ENCODE data around the gene USP7. TPM values are rescaled to one million over a fixed set of nuclear protein-coding genes. Genes with fewer than 3 reads are reported as not detected.
A peak's percentile ranks its signal among the peaks of the same experiment; 100 is the strongest.
"Not testable (repeated sequence)": the region's sequence is repeated elsewhere in the genome, so short reads cannot be mapped to it uniquely, and the experiment has no call there.

The USP7 gene
- total and polyA plus RNA-seq, 10 of the 15 experiments (the other 5 are each of a cell fraction or from before 2014, with no cell fraction given) = 16.2 to 133 (median 60.5) TPM

GRCh38 chr16:8846401-8846932, 117.2 kb downstream of the USP7 start:
- ChIA-PET SMC1A (ENCODE audit: uncharacterized antibody, unreplicated experiment) (no interaction called here), POLR2A (interaction anchor here (0.6 to 1.1 kb wide), 2 partner anchors 21 to 204 kb away, joined by 3 to 4 read pairs; no protein-coding TSS in a partner anchor), RAD21 (ENCODE audit: unreplicated experiment) (no interaction called here), CTCF (no interaction called here)
- TF ChIP-seq POLR2A (IDR thresholded peaks at IDR 0.05; ENCODE audit: low read depth, low read length) (0 out of 2 replicates have a peak, but pooled peaks have one; percentile 40), SMAD5 (IDR thresholded peaks at IDR 0.05; ENCODE audit: low read depth) (no peak)
- Histone ChIP-seq H2AFZ (ENCODE audit: control insufficient read depth, low read depth, low read length) (no peak overlapping the region), H3K79me2 (ENCODE audit: control insufficient read depth, insufficient read depth, low read length) (no peaks in the 10 kb centered on the region), H3K9me3 (replicated peaks; ENCODE audit: control insufficient read depth, insufficient read depth, low read length) (no peaks in the 10 kb centered on the region), H3K36me3 (ENCODE audit: control insufficient read depth in 2 of 2, insufficient read depth in 2 of 2, low read length in 1 of 2) (peaks cover 34% of the 10 kb centered on the region in 2 experiments), H3K4me3 (no peak overlapping the region), H3K27ac (ENCODE audit: control insufficient read depth, insufficient read depth) (no peak overlapping the region), H3K27me3 (replicated peaks in 1 of 2; ENCODE audit: control insufficient read depth in 2 of 2, insufficient read depth in 2 of 2, low read length in 1 of 2) (no peaks in the 10 kb centered on the region), H3K9ac (ENCODE audit: control insufficient read depth, insufficient read depth, low read length) (no peak overlapping the region), H3K4me1 (ENCODE audit: control insufficient read depth, insufficient read depth, low read length) (no peaks in the 10 kb centered on the region; the same call in 1 of the 2 replicates), H3K4me2 (ENCODE audit: control insufficient read depth, insufficient read depth) (no peak overlapping the region), H4K20me1 (ENCODE audit: control insufficient read depth, insufficient read depth) (no peaks in the 10 kb centered on the region; the same call in none of the 2 replicates)
- in situ Hi-C loops (cut with MboI) (no loop called here), intact Hi-C loops (cut with micrococcal nuclease; ENCODE audit: unreplicated experiment) (no loop called here)
- ATAC-seq (no peak), FAIRE-seq (no peak), DNase-seq (ENCODE audit: low read depth, low spot score) (no peak)
- BruUV-seq (replicated peaks) = no TSS peak
- WGBS (ENCODE audit: insufficient coverage, insufficient replicate concordance, low lambda C conversion rate, missing lambda C conversion rate) = 93% methylated on average over 10 of the region's 10 CpGs

- DNase-seq (ENCODE audit: low read depth, low spot score) (no peak), ATAC-seq (no peak), FAIRE-seq (no peak)
- Histone ChIP-seq H3K9ac (ENCODE audit: control insufficient read depth, insufficient read depth, low read length) (no peak overlapping the region), H3K4me1 (ENCODE audit: control insufficient read depth, insufficient read depth, low read length) (no peaks in the 10 kb centered on the region; the same call in 1 of the 2 replicates), H2AFZ (ENCODE audit: control insufficient read depth, low read depth, low read length) (no peak overlapping the region), H3K79me2 (ENCODE audit: control insufficient read depth, insufficient read depth, low read length) (no peaks in the 10 kb centered on the region), H3K27me3 (replicated peaks in 1 of 2; ENCODE audit: control insufficient read depth in 2 of 2, insufficient read depth in 2 of 2, low read length in 1 of 2) (no peaks in the 10 kb centered on the region), H3K36me3 (ENCODE audit: control insufficient read depth in 2 of 2, insufficient read depth in 2 of 2, low read length in 1 of 2) (peaks cover 34 to 35% of the 10 kb centered on the region in 2 experiments), H3K4me3 (no peak overlapping the region), H4K20me1 (ENCODE audit: control insufficient read depth, insufficient read depth) (no peaks in the 10 kb centered on the region; the same call in none of the 2 replicates), H3K9me3 (replicated peaks; ENCODE audit: control insufficient read depth, insufficient read depth, low read length) (no peaks in the 10 kb centered on the region), H3K27ac (ENCODE audit: control insufficient read depth, insufficient read depth) (no peak overlapping the region), H3K4me2 (ENCODE audit: control insufficient read depth, insufficient read depth) (no peak overlapping the region)
- WGBS (ENCODE audit: insufficient coverage, insufficient replicate concordance, low lambda C conversion rate, missing lambda C conversion rate) = 95% methylated on average over 7 of the region's 7 CpGs
- RAD21 ChIA-PET (ENCODE audit: unreplicated experiment) = no interaction called here
- intact Hi-C loops (cut with micrococcal nuclease; ENCODE audit: unreplicated experiment) (no loop called here), in situ Hi-C loops (cut with MboI) (no loop called here)
- TF ChIP-seq POLR2A (IDR thresholded peaks at IDR 0.05; ENCODE audit: low read depth, low read length) (0 out of 2 replicates have a peak, but pooled peaks have one; percentile 5), CBFB (IDR thresholded peaks at IDR 0.05; ENCODE audit: low read depth) (no peak)
- POLR2A ChIA-PET = no interaction called here
- CTCF ChIA-PET = no interaction called here
- SMC1A ChIA-PET (ENCODE audit: uncharacterized antibody, unreplicated experiment) = no interaction called here
- no TSS peak for BruUV-seq (replicated peaks)
Measured at GRCh38 chr16:8845699-8846298, 117.9 kb downstream of the USP7 start.

- H3K4me2 ChIP-seq (ENCODE audit: control insufficient read depth, insufficient read depth); H4K20me1 ChIP-seq (ENCODE audit: control insufficient read depth, insufficient read depth); SMC1A ChIA-PET (ENCODE audit: uncharacterized antibody, unreplicated experiment); H2AFZ ChIP-seq (ENCODE audit: control insufficient read depth, low read depth, low read length); H3K9me3 ChIP-seq (replicated peaks; ENCODE audit: control insufficient read depth, insufficient read depth, low read length); intact Hi-C loops (cut with micrococcal nuclease; ENCODE audit: unreplicated experiment); H3K9ac ChIP-seq (ENCODE audit: control insufficient read depth, insufficient read depth, low read length); POLR2A ChIA-PET; H3K79me2 ChIP-seq (ENCODE audit: control insufficient read depth, insufficient read depth, low read length); in situ Hi-C loops (cut with MboI); CTCF ChIA-PET; H3K27me3 ChIP-seq (replicated peaks in 1 of 2; ENCODE audit: control insufficient read depth in 2 of 2, insufficient read depth in 2 of 2, low read length in 1 of 2); H3K4me3 ChIP-seq; H3K4me1 ChIP-seq (ENCODE audit: control insufficient read depth, insufficient read depth, low read length); ATAC-seq; BruUV-seq (replicated peaks); DNase-seq (ENCODE audit: low read depth, low spot score); RAD21 ChIA-PET (ENCODE audit: unreplicated experiment); FAIRE-seq; H3K27ac ChIP-seq (ENCODE audit: control insufficient read depth, insufficient read depth): not testable (repeated sequence)
- H3K36me3 ChIP-seq (ENCODE audit: control insufficient read depth in 2 of 2, insufficient read depth in 2 of 2, low read length in 1 of 2) = peaks cover 14 to 16% of the 10 kb centered on the region in 2 experiments; a peak in 3 of 4 replicates
- 88% methylated on average over 11 of the region's 12 CpGs for WGBS (ENCODE audit: insufficient coverage, insufficient replicate concordance, low lambda C conversion rate, missing lambda C conversion rate)
Measured at GRCh38 chr16:8843296-8843695, 120.4 kb downstream of the USP7 start.

Data from GM12878 (cell line).